Esophagus squamous epithelium (tissue), 5 donors: ENCODE data around the gene ANKRD42. TPM values are rescaled to one million over a fixed set of nuclear protein-coding genes. Genes with fewer than 3 reads are reported as not detected.

ENCODE experiments used
- DNase-seq: peaks from one replicate; lab custom pipeline; 2025; lab: John Stamatoyannopoulos, UW
- H3K27ac ChIP-seq, 4 donors: fragments of 200-600 bp; sonication (generic); one replicate each; pipeline ENCODE4 v1.5.1; 2016 to 2019; ENCODE audit warnings: mild to moderate bottlenecking in 1 of 4
- H3K27me3 ChIP-seq, 4 donors: fragments of 200-600 bp; sonication (generic); 1 replicate in 3 of 4; 2 replicates in 1 of 4; pipeline versions ENCODE4 v1.5.1 to v1.6.0; 2017 to 2021; ENCODE audit warnings: antibody characterized with exemption in 1 of 4
- H3K36me3 ChIP-seq, 3 donors: fragments of 200-600 bp; sonication (generic); one replicate each; pipeline ENCODE4 v1.5.1; 2016 to 2019
- H3K4me1 ChIP-seq, 3 donors: fragments of 200-600 bp; sonication (generic); one replicate each; pipeline ENCODE4 v1.5.1; 2017 to 2019
- H3K4me3 ChIP-seq, 4 donors: fragments of 200-600 bp; sonication (generic); 1 replicate in 3 of 4; 2 replicates in 1 of 4; pipeline ENCODE4 v1.5.1; 2016 to 2019; ENCODE audit warnings: mild to moderate bottlenecking in 2 of 4, moderate library complexity in 1 of 4
- H3K9me3 ChIP-seq, 3 donors: fragments of 200-600 bp; sonication (generic); one replicate each; pipeline ENCODE4 v1.5.1; 2016 to 2019
- CTCF ChIP-seq, 6 experiments: fragments of 450-650 bp in 4 of 6; fragments of 200-600 bp in 2 of 6; sonication (generic) in 2 of 6; IDR thresholded peaks; one replicate each; pipeline ENCODE4 v1.5.1; 2016 to 2019; ENCODE audit warnings: antibody characterized with exemption in 6 of 6, mild to moderate bottlenecking in 4 of 6, moderate library complexity in 4 of 6
- POLR2A ChIP-seq, 4 donors: fragments of 450-650 bp; IDR thresholded peaks; one replicate each; pipeline ENCODE4 v1.6.1; 2017; ENCODE audit warnings: antibody characterized with exemption in 4 of 4, mild to moderate bottlenecking in 4 of 4, moderate library complexity in 3 of 4
- WGBS, 2 donors: methylation state at CpG; one replicate each; pipeline ENCODE4 v1.1.5; 2018; 5-methylcytosine and 5-hydroxymethylcytosine counted together
- intact Hi-C: fragments of 100-400 bp; cut with DNase I; formaldehyde crosslinking; loops from one replicate; pipeline ENCODE4 v1.15.0; 2022
- total RNA-seq, 4 donors: library from RNA; depleted of rRNA; stranded (reverse); fragments of >200 nt; gene quantifications; one replicate each; pipeline ENCODE4 v1.1.0, GENCODE V29; 2016
- donor health status: DM: yes; HTN: yes; CAD: no.

The ANKRD42 gene
- total RNA-seq, 4 donors from 2014 or later: 3.9 to 7.4 (median 5.2) TPM

- no peak for TF ChIP-seq CTCF (IDR thresholded peaks at IDR 0.05)
- no peak for TF ChIP-seq POLR2A (IDR thresholded peaks at IDR 0.05)
- intact Hi-C loops: no loop called here
- peaks cover 7 to 97% (median 15%) of the 10 kb centered on the region in 3 donors for H3K36me3 ChIP-seq
- H3K4me1 ChIP-seq: peaks cover 14 to 72% (median 54%) of the 10 kb centered on the region in 3 donors
- no peak for DNase-seq
- H3K27ac ChIP-seq: no peak overlapping the region
- no peak overlapping the region for H3K4me3 ChIP-seq
- no peaks in the 10 kb centered on the region for H3K27me3 ChIP-seq
- H3K9me3 ChIP-seq: no peaks in the 10 kb centered on the region
Measured at GRCh38 chr11:83174008-83174407, 19.5 kb upstream of the ANKRD42 start.

- DNase-seq: no peak
- no peak overlapping the region for H3K4me3 ChIP-seq
- no peaks in the 10 kb centered on the region for H3K27me3 ChIP-seq
- H3K36me3 ChIP-seq: peaks cover 4 to 97% (median 28%) of the 10 kb centered on the region in 3 donors
- 75 to 82% methylated on average over 1 of the region's 1 CpG for WGBS, 2 donors
- peaks cover 14 to 54% (median 38%) of the 10 kb centered on the region in 3 donors for H3K4me1 ChIP-seq
- no peak for TF ChIP-seq CTCF (IDR thresholded peaks at IDR 0.05)
- TF ChIP-seq POLR2A (IDR thresholded peaks at IDR 0.05): no peak
- no peak overlapping the region for H3K27ac ChIP-seq
- intact Hi-C loops: no loop called here
- no peaks in the 10 kb centered on the region for H3K9me3 ChIP-seq
Measured at GRCh38 chr11:83175815-83176214, 17.7 kb upstream of the ANKRD42 start.

GRCh38 chr11:83181815-83182214 is 11.7 kb upstream of the ANKRD42 start:
- intact Hi-C loops: no loop called here
- Histone ChIP-seq H3K4me3 (no peak overlapping the region), H3K27ac (no peak overlapping the region), H3K4me1 (peaks cover 0 to 9% (median 0%) of the 10 kb centered on the region in 3 donors), H3K27me3 (no peaks in the 10 kb centered on the region), H3K36me3 (peaks cover 0 to 100% (median 42%) of the 10 kb centered on the region in 3 donors), H3K9me3 (no peaks in the 10 kb centered on the region)
- no peak for DNase-seq
- TF ChIP-seq POLR2A (IDR thresholded peaks at IDR 0.05) (no peak), CTCF (IDR thresholded peaks at IDR 0.05) (no peak)
- 39 to 48% methylated on average over 2 of the region's 2 CpGs for WGBS, 2 donors

GRCh38 chr11:83185767-83186166 is 7.7 kb upstream of the ANKRD42 start:
- intact Hi-C loops: no loop called here
- Histone ChIP-seq H3K27me3 (no peaks in the 10 kb centered on the region), H3K9me3 (no peaks in the 10 kb centered on the region), H3K4me1 (peaks cover 0 to 9% (median 0%) of the 10 kb centered on the region in 3 donors), H3K36me3 (peaks cover 0 to 96% (median 30%) of the 10 kb centered on the region in 3 donors), H3K4me3 (no peak overlapping the region), H3K27ac (no peak overlapping the region)
- 84 to 95% methylated on average over 1 of the region's 1 CpG for WGBS, 2 donors
- TF ChIP-seq POLR2A (IDR thresholded peaks at IDR 0.05): no peak
- no peak for TF ChIP-seq CTCF (IDR thresholded peaks at IDR 0.05)
- no peak for DNase-seq

GRCh38 chr11:83187465-83187864 is 6.0 kb upstream of the ANKRD42 start:
- H3K27me3 ChIP-seq: no peaks in the 10 kb centered on the region
- H3K9me3 ChIP-seq: no peaks in the 10 kb centered on the region
- intact Hi-C loops: no loop called here
- peaks cover 0 to 96% (median 22%) of the 10 kb centered on the region in 3 donors for H3K36me3 ChIP-seq
- TF ChIP-seq CTCF (IDR thresholded peaks at IDR 0.05): no peak
- no peak for TF ChIP-seq POLR2A (IDR thresholded peaks at IDR 0.05)
- WGBS, 2 donors: 83 to 93% methylated on average over 4 of the region's 4 CpGs
- DNase-seq: no peak
- peaks cover 0 to 13% (median 7%) of the 10 kb centered on the region in 3 donors for H3K4me1 ChIP-seq
- no peak overlapping the region for H3K27ac ChIP-seq
- no peak overlapping the region for H3K4me3 ChIP-seq
